NCI-H2171 treated with DMSO at 0.1 percent for 48 hours (cell line): Measurements from ENCODE around the gene ANXA8.
"Not testable (repeated sequence)": the region's sequence is repeated elsewhere in the genome, so short reads cannot be mapped to it uniquely, and the experiment has no call there.

Experiments used
- DNase-seq: peaks from one replicate; lab custom pipeline; 2025; lab: John Stamatoyannopoulos, UW

ANXA8 gene

GRCh38 chr10:47462577-47463358 lies 21.1 kb downstream of the ANXA8 start:
- not testable (repeated sequence) for DNase-seq

- DNase-seq, result peak; percentile 42
Measured at GRCh38 chr10:47461261-47461687, 22.6 kb downstream of the ANXA8 start.

DNA sequence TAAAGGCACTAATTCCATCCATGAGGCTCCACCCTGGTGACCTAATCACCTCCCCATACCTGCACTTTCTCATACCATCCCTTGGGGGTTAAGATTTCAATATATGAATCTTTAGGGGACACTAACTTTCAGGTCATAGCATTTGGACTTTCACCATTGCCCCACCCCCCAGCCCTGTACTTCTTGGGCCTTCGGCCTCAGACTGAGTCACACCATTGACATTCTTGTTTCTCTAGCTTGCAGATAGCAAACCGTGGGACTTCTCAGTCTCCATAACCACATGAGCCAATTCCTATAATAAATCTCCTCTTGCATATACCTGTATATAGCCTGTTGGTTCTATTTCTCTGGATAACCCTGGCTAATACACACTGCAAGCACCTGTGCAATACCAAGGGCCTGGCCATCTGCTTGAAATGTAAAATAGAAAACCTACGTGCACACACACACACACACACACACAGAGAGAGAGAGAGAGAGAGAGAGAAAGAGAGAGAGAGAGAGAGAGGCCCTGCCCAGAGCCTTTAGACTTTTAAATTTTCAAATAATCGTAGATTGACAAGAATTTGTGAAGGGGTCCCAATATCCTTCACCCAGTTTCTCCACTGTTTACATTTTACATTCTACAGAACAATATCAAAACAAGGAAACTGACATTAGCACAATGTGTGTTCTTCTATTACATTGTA lies 25.3 kb downstream of the ANXA8 start:
- no peak for DNase-seq

DNA sequence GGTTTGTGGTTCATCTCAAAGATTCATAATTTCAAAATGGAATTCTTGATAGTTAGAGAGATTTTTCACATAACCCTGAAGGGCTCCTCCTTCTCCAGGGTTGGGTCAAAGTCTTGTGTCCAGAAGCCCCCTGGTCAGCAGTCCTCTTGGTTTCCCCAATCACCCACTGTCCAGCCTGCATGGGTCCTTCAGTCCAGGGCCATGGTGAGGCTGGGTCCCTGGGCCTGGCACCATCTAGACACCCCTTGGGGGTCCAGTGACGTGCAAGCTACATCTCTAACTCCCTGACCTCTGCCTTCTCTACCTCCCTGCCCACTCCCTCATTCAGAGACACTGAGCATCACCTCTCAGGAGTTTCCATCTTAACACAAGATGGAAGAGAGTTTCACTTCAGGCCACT lies 26.1 kb downstream of the ANXA8 start:
- no peak for DNase-seq

GRCh38 chr10:47457528-47457820 lies 26.4 kb downstream of the ANXA8 start:
- no peak for DNase-seq

DNA sequence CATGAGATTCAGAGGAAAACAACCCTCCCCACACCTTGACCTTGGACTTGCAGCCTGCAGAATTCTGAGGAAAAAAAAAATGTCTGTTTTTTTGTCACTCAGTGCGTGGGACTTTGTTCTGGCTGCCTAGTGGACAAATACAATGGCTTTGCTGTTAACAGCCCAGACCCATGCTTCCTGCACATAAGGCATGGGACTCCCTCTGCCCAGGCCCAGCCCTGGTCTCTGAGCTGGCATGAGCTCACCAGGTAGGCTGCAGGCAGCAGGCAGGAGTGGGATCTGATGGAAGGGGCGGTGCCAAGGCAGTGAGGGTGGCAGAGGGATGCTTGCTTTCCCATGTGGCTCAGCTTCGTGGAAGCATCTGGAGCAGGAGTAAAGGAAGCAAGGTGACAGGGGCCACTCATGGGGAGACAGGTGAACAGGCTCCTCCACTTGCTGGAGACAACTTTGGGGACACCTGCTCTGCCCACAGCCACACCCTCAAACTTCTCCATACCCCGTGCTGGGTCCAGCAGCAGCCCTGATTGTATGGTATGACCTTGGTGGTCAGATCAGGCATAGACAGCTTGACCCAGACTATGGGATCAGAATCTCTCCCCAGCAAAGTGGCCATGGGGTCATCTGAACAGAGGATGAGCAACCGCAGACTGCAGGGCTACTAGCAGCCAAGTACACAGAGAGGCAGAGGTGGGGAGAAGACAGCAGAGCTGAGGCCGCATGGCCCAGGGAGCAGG lies 27.0 kb downstream of the ANXA8 start:
- no peak for DNase-seq

GRCh38 chr10:47456079-47456785 lies 27.7 kb downstream of the ANXA8 start:
- DNase-seq, result no peak

- DNase-seq, result peak; percentile 57
Measured at GRCh38 chr10:47455350-47456078, 28.4 kb downstream of the ANXA8 start.

DNA sequence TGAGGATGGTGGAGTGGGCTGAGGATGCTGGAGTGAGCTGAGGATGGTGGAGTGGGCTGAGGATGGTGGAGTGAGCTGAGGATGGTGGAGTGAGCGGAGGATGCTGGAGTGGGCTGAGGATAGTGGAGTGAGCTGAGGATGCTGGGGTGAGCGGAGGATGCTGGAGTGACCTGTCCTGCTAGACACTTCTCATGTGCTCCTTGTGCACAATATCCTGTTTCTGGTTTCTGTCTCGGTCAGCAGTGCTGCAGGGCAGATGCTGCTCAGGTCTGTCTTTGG lies 29.2 kb downstream of the ANXA8 start:
- DNase-seq, result no peak

GRCh38 chr10:47454008-47454779 lies 29.7 kb downstream of the ANXA8 start:
- no peak for DNase-seq

GRCh38 chr10:47453141-47454007 lies 30.5 kb downstream of the ANXA8 start:
- DNase-seq, result no peak

DNA sequence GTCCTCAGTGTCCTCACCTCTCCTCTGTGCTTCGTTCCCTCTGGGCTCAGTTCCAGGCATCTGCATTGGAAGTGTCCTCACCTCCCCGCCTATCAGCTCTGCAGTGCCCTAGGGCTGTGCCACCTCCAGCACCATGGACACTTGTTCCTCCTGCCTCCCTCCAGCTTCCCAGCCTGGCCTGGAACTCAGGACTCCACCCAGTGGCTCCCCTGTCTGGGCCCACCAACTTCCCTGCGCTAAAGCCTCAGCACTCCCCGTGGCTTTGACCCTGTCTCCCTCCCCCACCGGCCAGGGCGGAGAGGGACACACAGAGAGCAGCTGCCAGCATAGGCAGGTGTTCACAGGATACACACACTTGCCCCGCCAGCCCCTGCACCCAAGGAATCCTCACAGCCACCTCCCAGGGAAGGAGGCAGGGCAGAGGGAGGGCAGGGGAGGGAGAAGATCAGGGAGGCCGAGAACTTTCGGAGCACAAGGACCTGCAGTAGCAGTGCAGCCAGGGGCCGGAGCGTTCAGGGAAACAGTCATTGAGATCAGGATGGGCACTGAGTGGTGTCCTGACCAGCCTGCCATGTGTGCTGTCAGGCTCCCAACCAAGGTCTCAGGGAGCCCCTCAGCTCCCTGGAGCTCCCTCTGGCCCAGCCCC lies 31.3 kb downstream of the ANXA8 start:
- no peak for DNase-seq

DNA sequence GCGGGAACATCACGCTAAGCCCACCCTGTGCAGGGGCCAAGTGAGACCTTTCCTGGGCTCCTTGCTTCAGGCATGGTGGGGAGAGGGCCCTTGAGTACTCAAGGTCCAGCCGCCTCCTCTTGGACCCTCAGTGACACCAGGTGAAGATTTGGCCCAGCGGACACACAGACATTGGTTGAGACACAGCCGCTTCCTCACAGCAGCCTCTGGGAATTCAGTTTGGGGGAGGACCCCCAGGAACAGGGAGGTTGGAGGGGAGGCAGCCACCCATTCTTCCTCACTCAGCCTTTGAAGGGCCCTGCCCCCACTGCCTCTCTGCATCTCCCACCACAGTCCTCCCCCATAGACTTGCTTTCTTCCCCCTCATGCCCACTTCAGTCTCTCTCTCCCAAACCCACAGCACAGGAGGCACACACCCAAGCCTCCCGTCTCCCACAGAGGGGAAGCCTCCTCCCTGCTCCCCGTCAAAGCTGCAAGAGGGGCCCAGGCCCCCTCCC lies 31.9 kb downstream of the ANXA8 start:
- DNase-seq, result no peak

GRCh38 chr10:47451273-47451997 lies 32.5 kb downstream of the ANXA8 start:
- DNase-seq, result no peak

GRCh38 chr10:47450442-47450841 lies 33.5 kb downstream of the ANXA8 start:
- no peak for DNase-seq

DNA sequence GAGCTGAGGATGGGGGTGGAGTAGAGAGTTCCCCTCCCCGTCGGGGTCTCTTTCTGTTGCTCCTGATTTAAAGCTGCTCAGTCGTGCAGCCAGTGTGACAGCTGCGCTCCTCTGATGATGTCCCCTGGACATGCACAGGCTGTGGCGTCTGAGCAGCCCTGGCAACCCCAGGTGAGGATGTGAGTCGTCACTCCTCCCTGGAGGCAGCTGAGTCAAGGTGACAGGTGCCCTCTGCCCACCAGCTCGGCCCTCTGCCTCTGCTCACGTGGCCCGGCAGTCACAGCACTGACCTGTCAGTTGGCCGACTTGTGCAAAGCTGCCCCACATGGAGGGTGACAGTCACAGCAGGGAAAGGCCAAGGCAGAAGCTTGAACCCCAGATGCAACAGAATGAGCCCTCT lies 33.9 kb downstream of the ANXA8 start:
- no peak for DNase-seq

DNA sequence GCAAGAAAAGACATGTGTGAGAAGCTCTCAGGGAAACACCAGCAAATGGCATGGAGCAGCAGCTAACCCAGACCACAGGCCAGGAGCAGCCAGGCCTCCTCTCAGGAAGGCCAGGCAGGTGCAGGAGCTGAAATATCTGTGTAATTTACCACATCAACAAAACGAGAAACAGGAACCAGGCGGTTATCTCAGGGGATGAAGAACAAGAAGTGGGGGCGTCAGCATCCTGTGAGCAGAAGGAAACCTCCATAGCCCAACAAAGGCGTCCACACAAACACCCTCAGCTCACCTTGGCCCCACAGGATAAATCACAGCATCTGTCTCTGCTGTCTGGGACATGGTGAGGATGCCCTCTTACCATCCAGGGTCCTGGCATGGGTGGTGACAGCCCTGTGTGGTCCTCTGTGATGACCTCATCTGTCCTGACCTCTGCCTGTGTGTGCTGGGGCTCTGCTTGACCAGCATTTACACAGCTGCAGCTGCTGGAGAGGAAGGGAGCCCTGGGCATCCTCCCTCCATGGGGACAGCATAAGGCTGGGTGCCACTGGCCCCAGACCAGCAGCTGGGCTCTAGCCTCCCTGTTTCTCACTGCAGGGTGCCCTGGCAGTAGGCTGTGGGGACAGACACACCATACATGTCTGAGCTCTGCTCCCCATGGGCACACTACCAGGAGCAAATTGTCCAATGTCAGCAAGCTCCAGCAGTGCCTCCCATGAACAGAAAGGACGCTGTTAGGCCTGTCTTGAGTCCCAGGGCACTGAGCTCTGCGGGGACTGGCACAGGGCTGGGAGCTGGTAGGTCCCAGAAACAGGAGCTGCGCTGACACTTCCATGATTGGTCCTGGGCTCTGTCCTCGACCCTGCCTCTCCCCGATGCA lies 34.6 kb downstream of the ANXA8 start:
- no peak for DNase-seq

- DNase-seq, result no peak
Measured at GRCh38 chr10:47447705-47448104, 36.2 kb downstream of the ANXA8 start.
